ENCODE measurements around the gene GALNT15. TPM values are rescaled to one million over a fixed set of nuclear protein-coding genes. Genes with fewer than 3 reads are reported as not detected.

Gene GALNT15
- total and polyA plus RNA-seq, 12 donors = 0.55 to 30.5 (median 4.3) TPM

GRCh38 chr3:16266714-16267113 lies 92.2 kb downstream of the GALNT15 start:
- Histone ChIP-seq H3K36me3 (peaks cover 0 to 35% (median 11%) of the 10 kb centered on the region in 9 donors), H3K27me3 (no peaks in the 10 kb centered on the region), H3K4me3 (peak overlapping the region in 5 of 10 donors; percentile 10 to 85 (median 69)), H3K9me3 (no peaks in the 10 kb centered on the region), H3K4me1 (peaks cover 5 to 62% (median 46%) of the 10 kb centered on the region in 9 donors), H3K27ac (peak overlapping the region in 4 of 10 donors; percentile 8 to 92 (median 35))
- ATAC-seq = no peak
- intact Hi-C loops (cut with DNase I) = loop anchor here in 6 of 10 donors (1.0 to 5.0 kb wide), 4 partner anchors 281 to 286 kb away; no protein-coding TSS in a partner anchor
- TF ChIP-seq CTCF (IDR thresholded peaks at IDR 0.05) = no peak
- no peak for DNase-seq
- 67 to 73% methylated on average over 3 of the region's 3 CpGs for WGBS, 2 donors

- intact Hi-C loops (cut with DNase I) = no loop called here
- Histone ChIP-seq H3K27ac (no peak overlapping the region), H3K36me3 (peaks cover 0 to 69% (median 22%) of the 10 kb centered on the region in 9 donors), H3K9me3 (no peaks in the 10 kb centered on the region), H3K27me3 (no peaks in the 10 kb centered on the region), H3K4me3 (no peak overlapping the region), H3K4me1 (peaks cover 0 to 32% (median 22%) of the 10 kb centered on the region in 9 donors)
- 95 to 96% methylated on average over 10 of the region's 10 CpGs for WGBS, 2 donors
- TF ChIP-seq CTCF (IDR thresholded peaks at IDR 0.05) = no peak
- no peak for ATAC-seq
- no peak for DNase-seq
Measured at GRCh38 chr3:16270855-16271254, 96.4 kb downstream of the GALNT15 start.

GRCh38 chr3:16272588-16272987 lies 98.1 kb downstream of the GALNT15 start:
- 74 to 84% methylated on average over 1 of the region's 1 CpG for WGBS, 2 donors
- ATAC-seq = no peak
- no peaks in the 10 kb centered on the region for H3K9me3 ChIP-seq
- intact Hi-C loops (cut with DNase I) = no loop called here
- peaks cover 0 to 78% (median 23%) of the 10 kb centered on the region in 9 donors for H3K36me3 ChIP-seq
- no peak for DNase-seq
- H3K4me3 ChIP-seq = no peak overlapping the region
- no peak for TF ChIP-seq CTCF (IDR thresholded peaks at IDR 0.05)
- H3K27ac ChIP-seq = no peak overlapping the region
- H3K27me3 ChIP-seq = no peaks in the 10 kb centered on the region
- H3K4me1 ChIP-seq = peaks cover 0 to 19% (median 12%) of the 10 kb centered on the region in 9 donors

- ATAC-seq (no peak), DNase-seq (no peak)
- no peak for TF ChIP-seq CTCF (IDR thresholded peaks at IDR 0.05)
- Histone ChIP-seq H3K4me1 (peaks cover 0 to 18% (median 7%) of the 10 kb centered on the region in 9 donors), H3K27me3 (no peaks in the 10 kb centered on the region), H3K36me3 (peaks cover 0 to 84% (median 23%) of the 10 kb centered on the region in 9 donors), H3K9me3 (no peaks in the 10 kb centered on the region), H3K4me3 (no peak overlapping the region), H3K27ac (no peak overlapping the region)
- 97 to 100% methylated on average over 2 of the region's 2 CpGs for WGBS, 2 donors
- intact Hi-C loops (cut with DNase I) = no loop called here
Measured at GRCh38 chr3:16273867-16274266, 99.4 kb downstream of the GALNT15 start.
